ENCODE data around the gene PEAK3.

The PEAK3 gene

GRCh38 chr19:2240881-2241760, 40.9 kb downstream of the PEAK3 start:
- Mint-ChIP-seq H3K27ac (no peak overlapping the region), H3K9me3 (no peaks in the 10 kb centered on the region), H3K4me3 (no peak overlapping the region), H3K27me3 (no peaks in the 10 kb centered on the region), H3K4me1 (ENCODE audit: low read depth) (peaks cover 56% of the 10 kb centered on the region), H3K36me3 (ENCODE audit: low read depth) (peaks cover 82% of the 10 kb centered on the region)
- intact Hi-C loops (cut with micrococcal nuclease): no loop called here

DNA sequence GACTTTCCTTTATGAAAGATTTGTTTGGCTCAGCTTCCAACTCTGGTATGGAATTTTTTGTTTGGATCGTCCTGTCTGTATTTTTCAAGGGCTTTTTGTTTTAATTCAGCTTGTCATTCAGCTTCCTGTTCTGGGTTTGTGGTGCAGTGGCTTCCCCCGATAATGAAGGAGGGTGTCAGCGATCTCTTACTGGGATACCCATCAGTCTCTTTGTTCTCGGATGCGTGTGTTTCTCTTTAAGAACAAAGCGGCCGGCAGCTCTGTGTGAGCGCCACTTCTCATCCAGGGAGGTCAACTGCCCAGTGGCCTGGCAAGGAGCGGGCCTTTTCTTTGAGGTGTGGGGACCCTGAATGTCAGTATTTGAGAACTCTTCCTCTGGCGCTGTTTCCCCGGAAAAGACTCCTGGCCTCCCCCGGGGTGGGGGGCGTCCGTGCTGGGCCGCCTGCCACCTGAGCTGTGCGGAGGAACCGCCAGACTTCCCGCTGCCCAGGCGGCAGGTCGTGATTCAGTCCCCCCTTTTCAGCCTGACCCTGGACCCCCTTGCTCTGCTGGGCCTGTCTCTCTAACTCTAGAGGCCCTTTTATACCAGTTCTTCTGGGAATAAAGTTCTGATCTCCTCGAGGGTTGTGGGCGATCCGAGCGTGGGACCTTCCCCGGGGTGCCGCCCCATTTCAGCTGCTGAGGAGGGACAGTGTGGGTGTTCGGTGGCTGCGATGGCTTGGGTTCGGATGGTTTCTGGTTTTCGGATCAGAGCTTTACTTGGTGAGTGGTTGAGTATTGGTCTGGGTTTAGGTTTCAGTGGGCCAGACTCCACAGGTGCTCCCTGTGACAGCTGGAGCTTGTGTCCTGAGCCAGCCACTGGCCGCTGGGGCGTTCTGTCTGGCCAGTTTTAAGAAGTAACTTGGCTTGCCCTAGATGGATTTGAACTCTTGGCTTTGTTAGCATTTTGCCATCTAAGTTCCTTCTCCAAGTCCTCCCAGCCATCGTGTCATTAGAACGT, 41.9 kb downstream of the PEAK3 start:
- H3K9me3 Mint-ChIP-seq: no peaks in the 10 kb centered on the region
- peak overlapping the region; percentile 98 for H3K27ac Mint-ChIP-seq
- H3K36me3 Mint-ChIP-seq (ENCODE audit: low read depth): peaks cover 82% of the 10 kb centered on the region
- intact Hi-C loops (cut with micrococcal nuclease): loop anchor here (5.0 kb wide), 1 partner anchor 77 kb away; no protein-coding TSS in a partner anchor
- H3K4me3 Mint-ChIP-seq: peak overlapping the region; percentile 94
- no peaks in the 10 kb centered on the region for H3K27me3 Mint-ChIP-seq
- H3K4me1 Mint-ChIP-seq (ENCODE audit: low read depth): peaks cover 62% of the 10 kb centered on the region

DNA sequence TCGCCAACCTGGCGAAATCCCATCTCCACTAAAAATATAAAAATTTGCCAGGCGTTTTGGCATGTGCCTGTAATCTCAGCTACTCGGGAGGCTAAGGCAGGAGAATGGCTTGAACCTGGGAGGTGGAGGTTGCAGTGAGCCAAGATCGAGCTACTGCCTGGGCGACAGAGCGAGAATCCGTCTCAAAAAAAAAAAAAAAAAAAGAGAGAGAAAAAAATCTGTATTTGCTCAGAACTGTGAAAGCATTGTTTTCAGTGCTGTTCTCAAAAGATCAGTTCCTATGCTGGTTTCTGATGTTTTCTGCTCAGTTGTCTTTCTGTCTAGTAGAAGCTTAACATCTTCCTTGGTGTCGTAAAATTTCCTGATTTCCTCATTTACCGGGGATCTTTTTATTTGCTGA, 42.8 kb downstream of the PEAK3 start:
- H3K4me1 Mint-ChIP-seq (ENCODE audit: low read depth): peaks cover 71% of the 10 kb centered on the region
- intact Hi-C loops (cut with micrococcal nuclease): loop anchor here (5.0 kb wide), 1 partner anchor 78 kb away; no protein-coding TSS in a partner anchor
- H3K27me3 Mint-ChIP-seq: no peaks in the 10 kb centered on the region
- peak overlapping the region; percentile 94 for H3K4me3 Mint-ChIP-seq
- H3K36me3 Mint-ChIP-seq (ENCODE audit: low read depth): peaks cover 81% of the 10 kb centered on the region
- H3K9me3 Mint-ChIP-seq: no peaks in the 10 kb centered on the region
- peak overlapping the region; percentile 98 for H3K27ac Mint-ChIP-seq

- peak overlapping the region; percentile 98 for H3K27ac Mint-ChIP-seq
- peak overlapping the region; percentile 94 for H3K4me3 Mint-ChIP-seq
- H3K9me3 Mint-ChIP-seq: no peaks in the 10 kb centered on the region
- H3K27me3 Mint-ChIP-seq: no peaks in the 10 kb centered on the region
- peaks cover 76% of the 10 kb centered on the region for H3K4me1 Mint-ChIP-seq (ENCODE audit: low read depth)
- H3K36me3 Mint-ChIP-seq (ENCODE audit: low read depth): peaks cover 81% of the 10 kb centered on the region
- intact Hi-C loops (cut with micrococcal nuclease): loop anchor here (5.0 kb wide), 1 partner anchor 79 kb away; no protein-coding TSS in a partner anchor
These were observed 44.2 kb downstream of the PEAK3 start for GRCh38 chr19:2237869-2238153.

DNA sequence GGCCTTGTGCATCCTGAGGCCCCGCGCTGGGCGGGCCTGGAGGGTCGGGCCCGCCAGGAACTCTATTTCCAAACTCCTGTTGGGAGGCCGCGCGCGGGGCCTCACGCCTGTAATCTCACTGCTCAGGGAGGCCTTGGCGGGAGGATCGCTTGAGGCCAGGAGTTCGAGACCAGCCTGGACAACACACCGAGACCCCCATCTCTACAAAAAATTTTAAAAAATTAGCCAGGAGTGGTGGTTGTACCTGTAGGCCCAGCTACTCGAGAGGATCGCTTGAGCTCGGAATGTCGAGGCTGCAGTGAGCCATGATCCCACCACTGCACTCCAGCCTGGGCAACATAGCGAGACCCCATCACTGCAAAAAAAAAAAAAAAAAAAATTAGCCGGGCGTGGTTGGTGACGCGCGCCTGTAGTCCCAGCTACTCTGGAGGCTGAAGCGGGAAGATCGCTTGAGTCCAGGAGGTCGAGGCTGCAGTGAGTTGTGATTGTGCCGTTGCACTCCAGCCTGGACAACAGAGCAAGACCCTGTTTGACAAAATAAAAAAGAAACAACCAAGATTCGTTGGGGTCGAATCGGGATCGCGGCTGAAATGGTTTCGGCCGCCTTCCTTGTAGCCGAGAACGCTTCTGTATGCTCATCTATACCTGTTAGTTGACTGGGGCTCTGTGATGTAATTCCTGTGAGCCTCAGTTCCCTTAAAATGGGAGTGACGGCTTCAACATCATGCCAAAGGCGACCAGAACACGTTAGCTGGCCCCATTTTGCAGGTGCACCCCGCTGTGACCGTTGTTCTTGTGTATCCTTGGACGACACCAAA, 44.7 kb downstream of the PEAK3 start:
- H3K27me3 Mint-ChIP-seq: no peaks in the 10 kb centered on the region
- intact Hi-C loops (cut with micrococcal nuclease): loop anchor here (5.0 kb wide), 1 partner anchor 80 kb away; no protein-coding TSS in a partner anchor
- no peaks in the 10 kb centered on the region for H3K9me3 Mint-ChIP-seq
- peak overlapping the region; percentile 94 for H3K4me3 Mint-ChIP-seq
- peaks cover 81% of the 10 kb centered on the region for H3K36me3 Mint-ChIP-seq (ENCODE audit: low read depth)
- peak overlapping the region; percentile 98 for H3K27ac Mint-ChIP-seq
- H3K4me1 Mint-ChIP-seq (ENCODE audit: low read depth): peaks cover 76% of the 10 kb centered on the region

DNA sequence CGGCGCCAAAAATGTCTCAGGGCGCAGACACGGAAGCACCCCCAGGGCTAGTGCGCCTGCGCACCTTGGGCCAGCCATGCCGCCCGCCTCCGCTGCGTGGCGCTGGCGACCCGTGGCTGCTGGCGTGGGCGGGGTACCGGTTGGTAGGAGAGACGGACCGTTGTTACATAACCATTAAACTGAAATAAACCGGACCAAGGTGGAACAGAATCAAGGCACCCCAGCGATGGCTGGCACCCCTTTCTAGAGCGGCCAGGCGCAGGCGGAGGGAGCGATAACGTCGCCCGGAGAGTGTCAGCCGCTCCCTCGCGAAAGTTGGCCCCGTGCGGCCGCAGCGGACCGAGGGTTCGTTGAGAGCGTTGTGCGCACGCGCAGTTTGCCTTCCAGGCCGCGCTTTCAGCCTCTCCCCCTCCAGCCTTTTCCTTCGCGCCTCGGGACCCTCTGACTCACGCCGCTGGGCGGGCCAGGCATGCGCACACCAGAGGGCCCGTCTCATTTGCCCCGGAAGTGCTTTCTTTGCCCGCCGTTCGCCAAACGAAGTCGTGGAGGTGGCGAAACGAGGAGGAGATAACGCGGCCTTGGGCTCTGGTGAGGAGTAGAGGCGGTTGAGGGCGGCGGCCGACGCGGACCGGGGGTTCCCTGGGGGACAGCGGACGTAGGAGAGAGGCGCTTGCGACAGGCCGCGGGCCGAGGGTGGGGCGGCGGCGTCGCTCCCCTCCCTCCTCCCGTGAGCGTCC, 45.5 kb downstream of the PEAK3 start, which contains the start of the genes PLEKHJ1 and SF3A2:
TSS of gene PLEKHJ1 (minus strand) at position 16 of the 737 bp plus-strand sequence. CDS start 81 bp downstream, outside the sequence.
TSS of gene SF3A2 (plus strand) at position 511 of the 737 bp plus-strand sequence. CDS start 6,595 bp downstream, outside the sequence.
- peaks cover 83% of the 10 kb centered on the region for H3K36me3 Mint-ChIP-seq (ENCODE audit: low read depth)
- no peaks in the 10 kb centered on the region for H3K9me3 Mint-ChIP-seq
- no peaks in the 10 kb centered on the region for H3K27me3 Mint-ChIP-seq
- peaks cover 78% of the 10 kb centered on the region for H3K4me1 Mint-ChIP-seq (ENCODE audit: low read depth)
- intact Hi-C loops (cut with micrococcal nuclease): loop anchor here (1.0 to 5.0 kb wide), 3 partner anchors 37 to 85 kb away; partner anchors contain the start of gene AP3D1
- H3K27ac Mint-ChIP-seq: peak within 1 kb of the TSS; percentile 98
- H3K4me3 Mint-ChIP-seq: peak within 1 kb of the TSS; percentile 94

- intact Hi-C loops (cut with micrococcal nuclease): loop anchor here (1.0 to 5.0 kb wide), 3 partner anchors 37 to 85 kb away; partner anchors contain the start of gene AP3D1
- Mint-ChIP-seq H3K9me3 (no peaks in the 10 kb centered on the region), H3K27me3 (no peaks in the 10 kb centered on the region), H3K36me3 (ENCODE audit: low read depth) (peaks cover 83% of the 10 kb centered on the region), H3K27ac (peak overlapping the region; percentile 98), H3K4me3 (peak overlapping the region; percentile 94), H3K4me1 (ENCODE audit: low read depth) (peaks cover 78% of the 10 kb centered on the region)
These were observed 46.0 kb downstream of the PEAK3 start for GRCh38 chr19:2236064-2236313.

DNA sequence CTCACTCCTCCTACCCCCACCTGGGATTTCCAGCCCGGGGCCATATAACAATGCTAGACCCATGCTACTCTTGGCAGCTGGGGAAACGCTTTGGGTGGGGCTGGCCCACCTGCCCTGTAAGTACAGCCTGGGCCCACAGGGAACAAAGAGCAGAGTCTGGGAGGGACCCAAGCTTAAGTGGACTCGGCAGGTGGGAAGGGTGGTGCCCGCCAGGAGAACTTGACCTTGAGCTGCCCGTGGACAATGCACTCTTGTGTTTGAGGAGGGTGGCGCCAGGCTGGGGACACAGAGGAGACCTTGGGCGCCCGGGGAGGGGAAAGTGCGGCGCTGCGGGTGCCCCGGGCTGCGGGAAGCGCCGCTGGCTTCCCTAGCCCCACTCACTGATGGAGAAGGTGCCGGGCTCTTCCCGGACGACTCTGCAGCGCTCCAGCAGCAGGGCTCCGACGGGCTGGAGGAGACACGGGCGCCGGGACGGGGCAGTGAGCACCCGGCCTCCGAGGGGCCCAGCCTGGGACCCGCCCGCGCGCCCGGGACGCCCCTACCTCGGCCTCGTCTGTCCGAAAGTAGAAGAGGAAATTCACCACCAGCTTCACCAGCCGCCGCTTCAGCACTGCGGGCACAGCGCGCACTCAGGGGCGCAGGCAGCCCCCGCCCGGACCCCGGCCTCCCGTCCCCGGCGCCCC, 46.5 kb downstream of the PEAK3 start:
- no peaks in the 10 kb centered on the region for H3K9me3 Mint-ChIP-seq
- no peaks in the 10 kb centered on the region for H3K27me3 Mint-ChIP-seq
- H3K36me3 Mint-ChIP-seq (ENCODE audit: low read depth): peaks cover 83% of the 10 kb centered on the region
- peak overlapping the region; percentile 94 for H3K4me3 Mint-ChIP-seq
- peak overlapping the region; percentile 98 for H3K27ac Mint-ChIP-seq
- peaks cover 77% of the 10 kb centered on the region for H3K4me1 Mint-ChIP-seq (ENCODE audit: low read depth)
- intact Hi-C loops (cut with micrococcal nuclease): loop anchor here (1.0 to 5.0 kb wide), 3 partner anchors 38 to 84 kb away; partner anchors contain the start of gene AP3D1

DNA sequence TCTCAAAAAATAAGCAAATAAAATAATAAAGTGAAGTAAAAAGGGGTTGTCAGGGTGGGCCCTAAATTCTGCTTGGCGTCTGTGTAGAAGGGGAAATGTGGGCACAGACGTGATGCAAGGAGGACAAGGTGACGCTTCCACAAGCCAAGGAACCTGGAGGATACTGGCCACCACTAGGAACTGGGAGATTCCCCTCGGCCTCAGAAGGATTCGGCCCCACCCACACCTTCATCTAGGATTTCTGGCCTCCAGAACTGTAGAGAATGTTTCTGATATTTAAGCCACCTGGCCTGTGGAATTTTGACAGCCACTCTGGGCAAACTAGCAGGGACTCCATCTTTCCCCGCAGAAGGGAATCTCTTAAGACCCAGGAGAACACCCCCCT, 47.0 kb downstream of the PEAK3 start:
- Mint-ChIP-seq H3K27ac (peak overlapping the region; percentile 98), H3K36me3 (ENCODE audit: low read depth) (peaks cover 83% of the 10 kb centered on the region), H3K27me3 (no peaks in the 10 kb centered on the region), H3K9me3 (no peaks in the 10 kb centered on the region), H3K4me1 (ENCODE audit: low read depth) (peaks cover 72% of the 10 kb centered on the region), H3K4me3 (peak overlapping the region; percentile 94)
- intact Hi-C loops (cut with micrococcal nuclease): loop anchor here (5.0 kb wide), 1 partner anchor 82 kb away; no protein-coding TSS in a partner anchor

- peaks cover 94% of the 10 kb centered on the region for H3K36me3 Mint-ChIP-seq (ENCODE audit: low read depth)
- H3K9me3 Mint-ChIP-seq: no peaks in the 10 kb centered on the region
- no peak overlapping the region for H3K4me3 Mint-ChIP-seq
- peaks cover 59% of the 10 kb centered on the region for H3K4me1 Mint-ChIP-seq (ENCODE audit: low read depth)
- H3K27me3 Mint-ChIP-seq: no peaks in the 10 kb centered on the region
- intact Hi-C loops (cut with micrococcal nuclease): no loop called here
- H3K27ac Mint-ChIP-seq: no peak overlapping the region
These were observed 48.2 kb downstream of the PEAK3 start for GRCh38 chr19:2233601-2234280.

DNA sequence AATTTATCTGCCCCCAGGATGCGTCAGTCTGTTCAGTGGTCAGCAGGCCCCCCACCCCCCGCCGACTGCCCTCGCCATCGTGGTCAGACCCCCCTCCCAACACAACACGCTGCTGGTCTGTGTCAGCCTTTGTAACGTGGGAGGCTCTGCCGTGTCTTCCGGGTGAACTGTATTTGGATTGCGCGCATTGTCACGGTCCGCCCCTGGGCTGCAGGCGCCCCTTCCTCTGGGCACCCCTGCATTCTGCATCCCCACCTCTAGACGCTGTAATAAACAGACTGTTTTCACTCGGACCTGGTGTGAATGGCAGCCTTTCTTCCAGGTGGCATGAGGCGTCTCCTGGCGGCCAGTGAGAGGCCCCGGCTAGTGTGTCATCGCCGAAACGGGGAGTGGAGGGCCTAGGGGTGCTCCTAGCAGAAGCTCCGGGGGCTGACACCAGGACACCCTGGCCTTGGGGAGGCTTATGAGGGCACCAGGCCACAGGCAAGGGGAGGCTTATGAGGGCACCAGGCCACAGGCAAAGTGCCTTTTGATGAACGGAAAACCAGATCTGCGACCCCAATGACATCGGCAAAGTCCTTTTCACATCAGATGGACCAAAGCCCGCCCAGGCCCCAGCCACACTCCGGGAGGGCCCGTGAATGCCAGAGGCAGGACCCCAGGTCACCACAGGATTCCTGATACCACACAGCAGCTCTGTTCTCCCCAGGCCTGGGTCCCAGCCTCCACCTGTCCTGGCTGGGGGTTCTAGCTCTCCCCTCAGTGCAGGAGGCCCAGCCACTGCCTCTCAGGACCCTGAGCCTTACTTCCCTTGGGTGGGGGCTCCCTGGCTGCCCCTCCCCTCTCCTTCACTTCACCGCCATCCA, 49.5 kb downstream of the PEAK3 start:
- Mint-ChIP-seq H3K36me3 (ENCODE audit: low read depth) (peaks cover 94% of the 10 kb centered on the region), H3K27me3 (no peaks in the 10 kb centered on the region), H3K4me3 (no peak overlapping the region), H3K9me3 (no peaks in the 10 kb centered on the region), H3K4me1 (ENCODE audit: low read depth) (peaks cover 55% of the 10 kb centered on the region), H3K27ac (peak overlapping the region; percentile 65)
- intact Hi-C loops (cut with micrococcal nuclease): no loop called here
